Measurements from ENCODE around the gene BNC2. TPM values are rescaled to one million over a fixed set of nuclear protein-coding genes. Genes with fewer than 3 reads are reported as not detected.

BNC2 gene
- total RNA-seq, 1 experiment from 2014 or later, result 43.6 TPM

- Histone ChIP-seq H4K20me1 (ENCODE audit: control insufficient read depth, insufficient read depth, insufficient read length) (no peaks in the 10 kb centered on the region), H4K5ac (ENCODE audit: insufficient read length, low read depth, low read length) (no peak overlapping the region), H3K4me1 (ENCODE audit: insufficient read depth, low read length) (peaks cover 2% of the 10 kb centered on the region), H3K79me1 (ENCODE audit: insufficient read depth, low read depth, low read length, poor library complexity, severe bottlenecking) (no peaks in the 10 kb centered on the region), H4K91ac (ENCODE audit: insufficient read length, low read depth, low read length) (no peak overlapping the region), H3K79me2 (ENCODE audit: insufficient read depth, low read length) (no peaks in the 10 kb centered on the region), H3T11ph (ENCODE audit: low read length) (no peak overlapping the region), H2BK20ac (ENCODE audit: low read depth, low read length, poor library complexity, severe bottlenecking) (no peak overlapping the region), H3K27ac (ENCODE audit: insufficient read length, low read depth, low read length) (no peak overlapping the region), H3K4ac (ENCODE audit: low read depth, low read length) (no peak overlapping the region), H2BK15ac (ENCODE audit: low read depth, low read length) (no peak overlapping the region), H3K9me3 (ENCODE audit: control insufficient read depth, low read depth, low read length) (no peaks in the 10 kb centered on the region), H2BK12ac (ENCODE audit: insufficient read length, low read depth, low read length) (no peak overlapping the region), H3K18ac (ENCODE audit: insufficient read length, low read depth, low read length) (no peak overlapping the region), H3K23me2 (ENCODE audit: insufficient read length, low read depth, low read length, poor library complexity, severe bottlenecking) (no peaks in the 10 kb centered on the region), H3K23ac (ENCODE audit: insufficient read length, low read depth, low read length) (no peak overlapping the region), H3K56ac (ENCODE audit: insufficient read length, low read depth, low read length) (no peak overlapping the region), H2BK5ac (ENCODE audit: insufficient read length, low read length) (no peak overlapping the region), H3K14ac (ENCODE audit: insufficient read depth, low read length) (peak overlapping the region; percentile 68; the same call in 1 of the 2 replicates), H4K8ac (replicated peaks; ENCODE audit: insufficient read length, low read depth, low read length) (no peak overlapping the region), H3K27me3 (ENCODE audit: insufficient read depth, low read length) (no peaks in the 10 kb centered on the region), H3K9ac (ENCODE audit: extremely low read depth, insufficient read length, low read length) (no peak overlapping the region), H2BK120ac (ENCODE audit: low read depth, low read length, poor library complexity, severe bottlenecking) (no peak overlapping the region), H2AK5ac (ENCODE audit: insufficient read length, low read length) (no peak overlapping the region), H2AFZ (ENCODE audit: low read length) (no peak overlapping the region), H3K4me2 (ENCODE audit: insufficient read depth, insufficient read length, low read length) (no peak overlapping the region)
- DNase-seq, result peak; percentile 52
- peaks cover 14 to 17% of the 10 kb centered on the region in 2 experiments for H3K4me1 Mint-ChIP-seq
- peak overlapping the region in 2 of 3 experiments; percentile 52 to 95; a peak in 4 of 7 replicates for H3K27ac Mint-ChIP-seq
- no CpG with 5 or more reads among the region's 8 CpGs for WGBS (ENCODE audit: extremely low coverage, insufficient read length, low lambda C conversion rate)
- peaks cover 3 to 5% (median 4%) of the 10 kb centered on the region in 3 experiments; a peak in 2 of 7 replicates for H3K36me3 Mint-ChIP-seq (ENCODE audit: insufficient read depth in 1 of 3, low read depth in 3 of 3)
- no peaks in the 10 kb centered on the region for H3K9me3 Mint-ChIP-seq
- H3K27me3 Mint-ChIP-seq (ENCODE audit: low read depth), result no peaks in the 10 kb centered on the region
- TF ChIP-seq CTCF (conservative IDR thresholded peaks at IDR 0.05), result no peak
- no peak overlapping the region for H3K4me3 Mint-ChIP-seq
Measured at GRCh38 chr9:16442622-16443021, 427.8 kb downstream of the BNC2 start.

All from H9 (cell line).